ENCODE measurements around the gene FGG.
"Not testable (repeated sequence)": the region's sequence is repeated elsewhere in the genome, so short reads cannot be mapped to it uniquely, and the experiment has no call there.

The FGG gene

GRCh38 chr4:154611833-154612232 is 623 bp downstream of the FGG start:
- no peak for DNase-seq (ENCODE audit: low read depth, low spot score)

- DNase-seq (ENCODE audit: low read depth, low spot score) = no peak
These were observed 1.9 kb downstream of the FGG start for GRCh38 chr4:154610582-154610981.

GRCh38 chr4:154609532-154609931 is 2.9 kb downstream of the FGG start:
- no peak for DNase-seq (ENCODE audit: low read depth, low spot score)

- DNase-seq (ENCODE audit: low read depth, low spot score) = no peak
These were observed 3.8 kb downstream of the FGG start for GRCh38 chr4:154608361-154609252.

- DNase-seq (ENCODE audit: low read depth, low spot score) = no peak
These were observed 5.4 kb downstream of the FGG start for GRCh38 chr4:154606728-154607723.

- no peak for DNase-seq (ENCODE audit: low read depth, low spot score)
These were observed 7.7 kb downstream of the FGG start for GRCh38 chr4:154604696-154605200.

- no peak for DNase-seq (ENCODE audit: low read depth, low spot score)
These were observed 9.2 kb downstream of the FGG start for GRCh38 chr4:154603033-154603943.

GRCh38 chr4:154602404-154603020 is 9.9 kb downstream of the FGG start:
- no peak for DNase-seq (ENCODE audit: low read depth, low spot score)

GRCh38 chr4:154597798-154598774 is 14.4 kb downstream of the FGG start:
- DNase-seq (ENCODE audit: low read depth, low spot score) = no peak

GRCh38 chr4:154597281-154597680 is 15.2 kb downstream of the FGG start:
- DNase-seq (ENCODE audit: low read depth, low spot score) = not testable (repeated sequence)

GRCh38 chr4:154595807-154596206 is 16.6 kb downstream of the FGG start:
- no peak for DNase-seq (ENCODE audit: low read depth, low spot score)

- not testable (repeated sequence) for DNase-seq (ENCODE audit: low read depth, low spot score)
These were observed 18.1 kb downstream of the FGG start for GRCh38 chr4:154594343-154594742.

- no peak for DNase-seq (ENCODE audit: low read depth, low spot score)
These were observed 18.6 kb downstream of the FGG start for GRCh38 chr4:154593868-154594267.

GRCh38 chr4:154591890-154592289 is 20.6 kb downstream of the FGG start:
- DNase-seq (ENCODE audit: low read depth, low spot score) = no peak

GRCh38 chr4:154590329-154591006 is 22.0 kb downstream of the FGG start, which contains the start of gene FGA:
TSS of gene FGA (minus strand) at chr4:154590742. CDS start at chr4:154590687, 55 bp downstream.
- DNase-seq (ENCODE audit: low read depth, low spot score) = no peak

- no peak for DNase-seq (ENCODE audit: low read depth, low spot score)
These were observed 22.9 kb downstream of the FGG start for GRCh38 chr4:154589296-154590197.

- no peak for DNase-seq (ENCODE audit: low read depth, low spot score)
These were observed 24.3 kb downstream of the FGG start for GRCh38 chr4:154588198-154588597.
